ENCODE data around the gene DUS1L.

Gene DUS1L

GRCh38 chr17:82065638-82066303, at the start of gene DUS1L:
Gene DUS1L, minus strand, starts transcription at chr17:82065804. Its CDS starts 745 bp downstream, at chr17:82065059.
- peak; percentile 60 for DNase-seq

GRCh38 chr17:82114872-82115271, 49.3 kb upstream of the DUS1L start:
- no peak for DNase-seq

GRCh38 chr17:82114447-82114846, 48.8 kb upstream of the DUS1L start:
- no peak for DNase-seq

DNA sequence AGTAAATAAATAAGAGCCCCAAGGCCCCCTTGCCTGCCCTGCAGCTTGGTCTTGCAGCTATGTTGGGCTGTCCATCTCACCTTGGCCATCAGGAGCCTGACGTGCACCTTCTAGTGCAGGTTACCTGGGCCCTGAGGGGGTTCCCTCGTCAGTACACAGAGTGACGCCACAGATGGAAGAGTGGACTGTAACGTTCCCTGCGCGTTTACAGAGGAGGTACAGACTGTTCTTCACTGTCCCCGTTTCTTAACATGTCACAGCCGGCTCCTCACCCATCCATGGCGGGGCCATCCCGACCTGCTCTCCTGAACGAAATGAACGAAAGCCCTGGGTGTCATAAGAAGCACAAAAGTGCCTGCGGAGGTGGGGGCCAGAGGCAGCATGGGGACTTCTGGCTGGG, 48.3 kb upstream of the DUS1L start:
- DNase-seq: no peak

DNA sequence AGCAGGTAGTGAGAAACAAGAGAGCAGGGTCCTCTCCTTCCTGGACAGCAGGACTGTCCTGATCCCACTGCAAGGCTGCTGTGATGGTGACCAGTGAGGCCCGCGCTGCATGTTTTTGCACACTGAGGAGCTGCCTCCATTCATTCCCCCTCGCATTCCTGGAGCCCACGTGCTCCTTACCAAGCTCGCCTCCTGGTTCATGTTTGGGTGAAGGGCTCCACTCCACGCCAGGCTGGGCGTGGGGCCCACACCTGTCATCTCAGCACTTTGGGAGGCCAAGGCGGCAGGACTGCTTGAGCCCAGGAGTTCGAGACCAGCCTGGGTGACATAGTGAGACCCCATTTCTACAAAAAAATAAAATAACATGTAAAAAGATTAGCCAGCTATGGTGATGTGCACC, 47.8 kb upstream of the DUS1L start:
- DNase-seq: no peak

- DNase-seq: no peak
Measured at GRCh38 chr17:82112914-82113311, 47.3 kb upstream of the DUS1L start.

GRCh38 chr17:82112181-82112913, 46.7 kb upstream of the DUS1L start:
- no peak for DNase-seq

- peak; percentile 18 for DNase-seq
Measured at GRCh38 chr17:82110298-82110697, 44.7 kb upstream of the DUS1L start.

GRCh38 chr17:82108961-82109475, 43.4 kb upstream of the DUS1L start:
- DNase-seq: no peak

DNA sequence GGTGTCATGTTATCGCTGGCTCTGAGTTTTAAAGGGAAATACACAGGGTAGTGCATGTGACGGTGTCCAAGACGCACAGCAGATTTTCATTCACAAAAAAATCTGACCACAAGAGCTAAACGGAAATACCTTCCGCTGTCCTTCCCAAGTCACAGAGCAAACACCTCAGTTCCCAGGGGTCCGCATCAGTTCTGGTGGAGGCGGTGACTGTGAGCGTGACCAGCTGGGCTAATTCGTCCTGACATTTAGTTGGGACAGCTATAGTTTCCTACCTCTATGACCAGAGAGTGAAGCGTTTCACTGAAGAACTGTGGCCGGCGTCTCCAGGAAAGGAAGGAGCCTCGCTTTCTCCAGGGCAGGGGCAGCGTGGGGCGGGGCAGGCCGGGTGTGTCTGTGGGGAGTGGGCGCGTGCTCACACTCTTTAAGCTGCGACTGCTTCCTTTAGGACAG, 42.9 kb upstream of the DUS1L start:
- DNase-seq: no peak

- no peak for DNase-seq
Measured at GRCh38 chr17:82108038-82108437, 42.4 kb upstream of the DUS1L start.

DNA sequence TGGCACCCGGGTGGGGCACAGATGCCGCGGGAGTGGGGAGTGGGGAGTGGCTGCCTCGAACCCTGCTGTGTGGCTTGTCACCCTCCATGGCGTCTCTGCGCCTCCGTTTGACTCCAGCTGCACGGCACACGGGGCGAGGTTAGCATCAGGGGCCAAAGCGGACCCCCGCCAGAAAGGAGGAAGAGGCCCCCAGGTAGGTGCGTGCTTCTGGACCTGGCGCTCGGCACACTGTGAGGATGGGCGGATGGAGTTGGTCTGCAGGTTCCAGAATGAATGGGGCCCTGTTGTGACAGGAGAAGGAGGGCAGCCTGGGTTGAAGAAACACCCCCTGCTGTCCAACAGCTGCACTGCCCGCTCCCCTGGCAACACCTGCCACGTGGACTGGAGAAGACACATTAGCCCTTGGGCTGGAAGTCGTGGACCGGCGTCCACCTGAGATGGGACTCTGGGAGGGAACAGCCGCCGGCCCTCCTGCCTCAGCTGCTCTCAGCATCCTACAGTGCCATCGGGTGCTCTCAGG, 41.8 kb upstream of the DUS1L start:
- DNase-seq: no peak

- DNase-seq: no peak
Measured at GRCh38 chr17:82106688-82107305, 41.2 kb upstream of the DUS1L start.

GRCh38 chr17:82105882-82106687, 40.5 kb upstream of the DUS1L start:
- DNase-seq: peak; percentile 68

GRCh38 chr17:82105417-82105881, 39.8 kb upstream of the DUS1L start:
- no peak for DNase-seq

- no peak for DNase-seq
Measured at GRCh38 chr17:82104797-82105416, 39.3 kb upstream of the DUS1L start.

DNA sequence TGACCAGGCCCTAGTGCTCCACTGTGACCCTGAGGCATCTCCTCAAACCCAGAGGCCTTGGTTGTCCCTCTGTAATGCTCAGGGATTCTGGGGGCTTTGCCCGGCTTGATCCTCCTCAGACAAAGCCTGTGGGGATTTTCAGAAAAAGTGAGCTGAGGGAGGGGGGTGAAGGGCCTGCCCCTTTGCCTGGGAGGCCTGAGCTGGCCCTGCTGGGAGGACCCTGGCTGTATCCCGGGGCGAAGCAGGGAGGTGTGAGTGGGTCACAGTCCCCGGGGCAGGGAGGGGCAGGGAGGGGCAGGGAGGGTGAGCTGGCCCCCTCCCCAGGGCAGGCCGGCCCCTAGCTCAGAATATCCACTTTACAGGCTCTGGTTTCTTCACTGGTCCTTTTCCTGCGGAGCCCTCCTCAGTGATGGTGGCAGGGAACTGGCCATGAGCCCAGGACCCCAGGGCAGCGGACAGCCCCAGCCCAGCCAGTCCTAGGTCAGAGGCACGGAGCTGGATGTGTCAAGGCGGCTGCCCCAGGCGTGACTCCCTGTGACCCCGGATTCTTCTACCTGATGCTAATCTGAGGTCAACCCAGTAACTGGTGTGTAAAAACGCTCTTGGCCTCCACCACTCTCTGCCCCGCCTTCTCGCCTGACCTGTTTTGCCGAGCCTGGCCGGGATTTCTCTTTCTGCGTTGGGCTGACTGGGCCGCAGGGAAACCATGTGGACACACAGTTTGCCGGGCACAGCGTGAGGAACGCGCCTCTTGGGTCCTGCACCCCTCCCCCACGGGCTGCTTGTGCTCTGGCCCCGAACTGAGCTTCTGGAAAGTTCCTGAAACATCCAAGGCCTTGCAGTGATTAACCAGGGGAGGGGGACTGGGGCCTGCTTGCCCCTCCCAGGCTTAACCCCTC, 38.2 kb upstream of the DUS1L start:
- DNase-seq: no peak

DNA sequence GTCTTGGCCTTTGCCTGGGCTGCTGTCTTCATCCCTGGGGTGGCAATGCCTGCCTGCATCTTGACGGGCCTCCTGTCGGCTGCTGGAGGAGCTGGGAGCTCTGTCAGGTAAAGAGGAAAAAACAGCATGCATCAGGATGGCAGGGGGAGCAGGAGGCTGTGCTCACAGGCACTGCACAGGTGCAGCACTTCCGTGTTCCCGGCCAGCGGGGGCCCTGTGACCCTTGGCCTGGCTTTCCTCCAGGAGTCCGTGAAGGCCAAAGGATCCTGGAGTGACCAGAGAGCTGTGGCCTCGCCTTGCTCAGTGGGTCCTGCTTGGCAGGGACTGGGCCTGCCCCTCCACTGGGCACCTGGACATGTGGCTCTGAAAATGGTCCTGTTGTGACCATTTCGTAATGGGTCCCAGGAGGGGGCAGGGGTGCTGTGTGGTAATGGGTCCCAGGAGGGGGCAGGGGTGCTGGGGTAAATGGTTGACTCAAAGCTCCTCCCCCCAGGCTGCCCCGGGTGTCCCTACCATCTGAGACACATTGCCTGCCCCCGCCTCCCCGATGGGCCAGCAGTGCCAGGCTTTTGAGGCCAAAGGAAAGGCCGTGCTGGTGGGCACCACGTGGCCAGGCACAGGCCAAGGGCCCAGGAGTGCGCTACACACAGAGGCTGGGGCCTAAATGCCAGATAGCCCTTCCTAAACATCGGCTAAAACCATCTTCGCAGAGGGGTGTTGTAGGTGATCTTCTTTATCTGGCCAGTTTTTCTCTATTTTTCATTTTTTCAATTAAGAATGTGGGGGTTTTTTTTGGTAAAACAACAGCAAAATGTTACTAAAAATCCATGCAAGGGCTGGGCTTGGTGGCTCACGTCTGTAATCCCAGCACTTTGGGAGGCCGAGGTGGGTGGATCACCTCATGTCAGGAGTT, 36.4 kb upstream of the DUS1L start:
- no peak for DNase-seq

GRCh38 chr17:82101301-82101715, 35.7 kb upstream of the DUS1L start:
- DNase-seq: no peak

Data from NCI-H774 (cell line).